B cell (primary cell): Measurements from ENCODE around the gene BTBD10.

ENCODE experiments used
- CTCF ChIP-seq: fragments of 200-600 bp; IDR thresholded peaks from one replicate; pipeline ENCODE4 v1.8.0; 2022; ENCODE audit warnings: antibody characterized with exemption, mild to moderate bottlenecking
- EZH2 ChIP-seq: IDR thresholded peaks from 2 replicates; pipeline ENCODE4 v1.6.1; 2012; ENCODE audit warnings: borderline replicate concordance, low read depth, mild to moderate bottlenecking, moderate library complexity, low read length; ENCODE audit not compliant: insufficient read depth, poor library complexity, severe bottlenecking

- no peak for TF ChIP-seq CTCF
- TF ChIP-seq EZH2 = no peak
Observed at GRCh38 chr11:13494051-13494450, 31.0 kb upstream of the BTBD10 start.
